ENCODE measurements around the gene HRH4.

Gene HRH4

DNA sequence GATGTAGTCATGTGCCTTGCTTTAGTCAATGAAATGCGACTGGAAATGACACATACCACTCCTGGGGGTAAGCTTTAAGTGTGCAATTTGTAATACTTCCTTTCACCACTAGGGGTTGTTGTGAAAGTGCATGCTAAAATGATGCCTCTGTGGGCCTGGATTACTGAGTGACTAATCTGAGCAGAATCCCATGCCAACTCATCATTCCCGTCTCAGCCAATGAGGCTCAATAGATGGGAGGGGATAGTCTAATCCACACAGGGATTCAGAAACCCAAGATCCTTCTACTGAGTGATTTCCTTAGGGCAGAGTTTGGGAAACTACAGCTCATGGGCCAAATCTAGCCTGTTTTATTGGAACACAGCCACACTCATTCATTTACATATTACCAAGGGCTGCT lies 54.0 kb downstream of the HRH4 start:
- DNase-seq (ENCODE audit: low read depth), result peak; percentile 6
- Histone ChIP-seq H3K27me3 (replicated peaks; ENCODE audit: control insufficient read depth, insufficient read depth, low read length) (no peaks in the 10 kb centered on the region), H3K9me3 (ENCODE audit: control insufficient read depth, low read length) (no peaks in the 10 kb centered on the region), H3K4me3 (ENCODE audit: low read length) (no peak overlapping the region), H3K9ac (ENCODE audit: low read length) (no peak overlapping the region), H3K36me3 (ENCODE audit: control insufficient read depth, insufficient read depth, low read length, severe bottlenecking) (no peaks in the 10 kb centered on the region), H3K4me1 (ENCODE audit: control insufficient read depth, insufficient read depth, low read length) (peaks cover 12% of the 10 kb centered on the region)

DNA sequence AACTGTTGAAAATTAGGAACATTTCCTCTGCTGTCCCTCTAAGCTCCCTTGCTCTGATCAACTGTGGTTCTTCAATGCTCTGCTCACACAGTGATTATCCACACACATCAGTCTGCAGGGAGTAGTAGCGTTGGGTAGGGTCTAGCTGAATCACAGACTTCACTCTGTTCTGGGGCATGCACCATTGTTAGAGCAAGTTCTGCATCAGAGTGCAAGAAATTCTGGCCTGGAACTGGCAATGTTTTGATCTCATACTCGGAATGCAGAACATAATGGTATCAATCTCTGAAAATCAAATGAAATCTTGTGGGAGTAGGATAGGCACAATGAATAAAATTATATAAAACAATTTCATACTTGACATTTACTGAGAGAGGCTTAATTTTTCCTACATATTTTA lies 55.3 kb downstream of the HRH4 start:
- no peaks in the 10 kb centered on the region for H3K36me3 ChIP-seq (ENCODE audit: control insufficient read depth, insufficient read depth, low read length, severe bottlenecking)
- peaks cover 12% of the 10 kb centered on the region for H3K4me1 ChIP-seq (ENCODE audit: control insufficient read depth, insufficient read depth, low read length)
- no peak overlapping the region for H3K9ac ChIP-seq (ENCODE audit: low read length)
- no peak overlapping the region for H3K4me3 ChIP-seq (ENCODE audit: low read length)
- no peak for DNase-seq (ENCODE audit: low read depth)
- H3K9me3 ChIP-seq (ENCODE audit: control insufficient read depth, low read length), result no peaks in the 10 kb centered on the region
- H3K27me3 ChIP-seq (replicated peaks; ENCODE audit: control insufficient read depth, insufficient read depth, low read length), result no peaks in the 10 kb centered on the region

GRCh38 chr18:24516261-24516660 lies 55.8 kb downstream of the HRH4 start:
- no peak overlapping the region for H3K9ac ChIP-seq (ENCODE audit: low read length)
- no peak overlapping the region for H3K4me3 ChIP-seq (ENCODE audit: low read length)
- no peaks in the 10 kb centered on the region for H3K9me3 ChIP-seq (ENCODE audit: control insufficient read depth, low read length)
- no peaks in the 10 kb centered on the region for H3K27me3 ChIP-seq (replicated peaks; ENCODE audit: control insufficient read depth, insufficient read depth, low read length)
- peaks cover 12% of the 10 kb centered on the region for H3K4me1 ChIP-seq (ENCODE audit: control insufficient read depth, insufficient read depth, low read length)
- no peak for DNase-seq (ENCODE audit: low read depth)
- no peaks in the 10 kb centered on the region for H3K36me3 ChIP-seq (ENCODE audit: control insufficient read depth, insufficient read depth, low read length, severe bottlenecking)

DNA sequence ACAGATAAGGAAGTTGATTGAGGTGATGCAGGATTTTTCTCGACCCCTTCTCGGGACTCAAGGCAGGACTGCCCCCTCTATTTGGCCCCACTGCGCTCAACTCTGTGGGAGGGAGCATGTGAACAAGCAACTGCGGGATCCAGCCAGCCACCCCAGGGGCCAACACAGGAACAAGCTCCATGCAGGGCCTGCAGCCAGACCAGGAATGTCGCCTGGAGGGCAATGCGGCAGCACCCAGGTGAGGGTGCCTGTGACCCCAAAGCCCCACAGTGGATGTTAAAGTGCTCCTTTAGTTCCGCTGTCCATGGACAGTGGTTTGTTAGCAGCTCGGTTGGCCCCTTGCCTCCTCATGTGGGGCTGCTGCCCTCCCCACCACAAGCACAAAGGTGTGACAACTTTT lies 57.1 kb downstream of the HRH4 start:
- H3K36me3 ChIP-seq (ENCODE audit: control insufficient read depth, insufficient read depth, low read length, severe bottlenecking), result no peaks in the 10 kb centered on the region
- no peaks in the 10 kb centered on the region for H3K27me3 ChIP-seq (replicated peaks; ENCODE audit: control insufficient read depth, insufficient read depth, low read length)
- H3K4me3 ChIP-seq (ENCODE audit: low read length), result no peak overlapping the region
- DNase-seq (ENCODE audit: low read depth), result no peak
- H3K9ac ChIP-seq (ENCODE audit: low read length), result no peak overlapping the region
- H3K4me1 ChIP-seq (ENCODE audit: control insufficient read depth, insufficient read depth, low read length), result peaks cover 12% of the 10 kb centered on the region
- no peaks in the 10 kb centered on the region for H3K9me3 ChIP-seq (ENCODE audit: control insufficient read depth, low read length)

DNA sequence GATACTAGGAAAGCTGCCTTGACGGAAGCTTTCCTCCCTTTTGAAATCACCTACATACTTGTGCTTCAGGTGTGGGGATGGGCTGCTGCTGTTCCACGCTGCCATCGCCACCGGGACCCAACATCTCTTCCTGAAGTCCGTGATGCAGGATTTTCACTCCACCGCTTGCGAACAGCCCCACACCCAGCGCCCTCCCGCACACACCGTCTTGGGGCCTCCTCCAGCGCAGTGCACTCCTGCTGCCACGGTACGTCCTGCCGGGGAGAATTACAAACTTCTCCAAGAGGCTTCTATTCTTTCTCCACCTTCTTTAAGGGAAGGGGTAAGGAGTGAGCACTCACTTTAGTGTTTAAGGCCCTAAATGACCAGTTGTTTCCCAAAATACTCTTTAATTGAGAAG lies 58.2 kb downstream of the HRH4 start:
- H3K4me1 ChIP-seq (ENCODE audit: control insufficient read depth, insufficient read depth, low read length), result peaks cover 12% of the 10 kb centered on the region
- no peak overlapping the region for H3K4me3 ChIP-seq (ENCODE audit: low read length)
- no peaks in the 10 kb centered on the region for H3K9me3 ChIP-seq (ENCODE audit: control insufficient read depth, low read length)
- H3K27me3 ChIP-seq (replicated peaks; ENCODE audit: control insufficient read depth, insufficient read depth, low read length), result no peaks in the 10 kb centered on the region
- DNase-seq (ENCODE audit: low read depth), result no peak
- no peak overlapping the region for H3K9ac ChIP-seq (ENCODE audit: low read length)
- no peaks in the 10 kb centered on the region for H3K36me3 ChIP-seq (ENCODE audit: control insufficient read depth, insufficient read depth, low read length, severe bottlenecking)

Data from adipocyte (in vitro differentiated cells).